Neural progenitor cell (in vitro differentiated cells): ENCODE results near the gene NCKAP5L.

Source experiments
- CTCF ChIP-seq: fragments of 200-600 bp; sonication (generic); IDR thresholded peaks from 2 replicates; pipeline ENCODE4 v1.5.1; 2017; ENCODE audit warnings: antibody characterized with exemption, mild to moderate bottlenecking
- EZH2 ChIP-seq: fragments of 200-600 bp; sonication (generic); IDR thresholded peaks from 2 replicates; pipeline ENCODE4 v1.6.1; 2017; ENCODE audit warnings: antibody characterized with exemption, mild to moderate bottlenecking, moderate library complexity
- EZH2phosphoT487 ChIP-seq: fragments of 200-600 bp; sonication (generic); IDR thresholded peaks from 2 replicates; pipeline ENCODE4 v1.6.1; 2017; ENCODE audit warnings: antibody characterized with exemption

- no peak for TF ChIP-seq CTCF
- no peak for TF ChIP-seq EZH2phosphoT487
- TF ChIP-seq EZH2: no peak
Measured at GRCh38 chr12:49875115-49875720, 47.0 kb upstream of the NCKAP5L start.
